Stimulated activated CD4-positive, alpha-beta T cell treated with anti-CD3 and anti-CD28 coated beads, Interleukin-15, amount 100 ng/mL, for 48 hours (primary cell): Measurements from ENCODE around the gene SCG2.

Experiments used
- DNase-seq, 2 donors: peaks; one replicate each; pipeline ENCODE4 v3.0.0-alpha.2; 2020; ENCODE audit warnings: low read depth in 2 of 2

The SCG2 gene

DNA sequence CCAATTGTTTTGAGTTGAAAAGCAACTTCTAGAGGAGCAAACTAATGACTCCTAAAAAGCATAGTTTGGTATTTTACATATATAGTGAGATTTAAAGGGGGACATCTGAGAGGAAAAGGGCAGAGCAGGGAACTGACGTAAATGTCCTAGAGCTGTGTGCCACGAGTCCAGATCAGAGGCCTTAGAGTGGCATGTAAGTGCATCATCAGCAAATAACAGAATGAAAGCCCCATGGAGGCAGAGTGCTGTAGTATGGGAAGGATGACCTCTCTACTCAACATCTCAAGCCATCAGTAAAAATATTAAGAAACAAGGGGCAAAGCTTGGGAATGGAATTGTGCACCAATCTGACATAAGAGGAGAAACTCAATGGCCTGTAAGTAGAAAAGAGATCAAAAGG is 31.4 kb downstream of the SCG2 start:
- DNase-seq, result no peak

GRCh38 chr2:223566396-223566795 is 35.8 kb downstream of the SCG2 start:
- no peak for DNase-seq

DNA sequence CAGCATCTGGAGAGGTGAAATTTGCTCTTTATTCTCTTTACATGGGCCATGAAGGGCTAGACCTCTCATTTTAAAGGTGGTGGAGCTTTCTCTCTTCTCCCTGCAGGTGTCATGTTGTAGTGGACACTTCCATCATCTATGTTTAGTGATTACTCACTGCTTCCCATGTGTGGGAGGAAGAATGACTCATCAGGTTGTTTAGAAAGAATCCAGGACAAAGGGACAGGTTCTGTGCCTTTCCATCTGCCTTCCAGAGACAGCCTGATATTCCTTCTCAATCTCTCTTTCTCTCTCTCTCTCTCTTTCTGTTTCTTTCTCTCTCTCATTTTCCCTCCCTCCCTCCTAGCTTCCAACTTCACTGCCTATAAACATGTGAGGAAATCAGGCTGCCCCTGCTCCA is 38.7 kb downstream of the SCG2 start:
- DNase-seq, result no peak

GRCh38 chr2:223562078-223562477 is 40.1 kb downstream of the SCG2 start:
- DNase-seq, result no peak

- DNase-seq, result no peak
Measured at GRCh38 chr2:223560749-223561435, 41.3 kb downstream of the SCG2 start.

GRCh38 chr2:223558970-223559369 is 43.2 kb downstream of the SCG2 start:
- DNase-seq, result no peak

DNA sequence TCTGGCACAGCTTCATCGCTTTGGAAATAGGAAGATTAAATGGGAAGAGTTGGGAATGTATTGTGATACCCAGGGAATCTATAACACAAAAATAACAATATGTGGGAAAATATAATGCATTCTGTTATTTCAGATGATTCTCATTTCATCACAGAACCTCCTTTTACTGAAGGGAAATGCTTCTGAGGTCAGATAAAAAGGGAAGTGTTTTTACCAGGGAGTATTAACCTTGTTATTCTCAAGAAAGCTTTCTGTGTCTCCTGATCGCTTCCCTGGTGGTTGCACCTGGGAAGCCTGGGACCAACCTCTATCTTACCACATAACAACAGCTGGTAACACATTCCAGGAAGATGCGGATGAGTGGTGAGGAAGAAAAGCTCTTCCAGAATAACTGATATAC is 47.2 kb downstream of the SCG2 start:
- no peak for DNase-seq

DNA sequence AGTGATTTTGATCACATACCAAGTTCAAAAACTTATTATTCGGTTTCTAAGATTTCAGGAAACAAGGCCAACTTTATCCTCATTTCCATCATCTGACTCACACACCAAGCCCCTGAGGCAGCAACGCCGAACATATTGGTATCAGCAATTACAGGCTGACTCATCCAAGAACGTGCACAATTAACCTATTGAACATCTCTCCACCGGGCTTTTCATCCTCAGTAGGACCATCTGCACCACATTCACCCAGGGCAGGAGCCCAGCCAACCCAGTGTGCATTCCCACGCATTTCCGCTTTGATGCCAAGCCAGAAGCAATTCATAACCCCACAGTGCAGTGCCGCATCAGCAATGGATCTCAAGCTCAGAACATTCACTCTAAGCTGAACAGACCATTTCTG is 52.9 kb downstream of the SCG2 start:
- no peak for DNase-seq

GRCh38 chr2:223548194-223548593 is 54.0 kb downstream of the SCG2 start:
- no peak for DNase-seq
